HL-60/S4 (cell line): Measurements from ENCODE around the gene GARIN5A.

Experiments used
- in situ Hi-C: fragments of 300-500 bp; cut with MboI; formaldehyde crosslinking; loops from 2 replicates; pipeline ENCODE4 v1.14.3; 2022; ENCODE audit warnings: low sequenced_read_pairs

GARIN5A gene

DNA sequence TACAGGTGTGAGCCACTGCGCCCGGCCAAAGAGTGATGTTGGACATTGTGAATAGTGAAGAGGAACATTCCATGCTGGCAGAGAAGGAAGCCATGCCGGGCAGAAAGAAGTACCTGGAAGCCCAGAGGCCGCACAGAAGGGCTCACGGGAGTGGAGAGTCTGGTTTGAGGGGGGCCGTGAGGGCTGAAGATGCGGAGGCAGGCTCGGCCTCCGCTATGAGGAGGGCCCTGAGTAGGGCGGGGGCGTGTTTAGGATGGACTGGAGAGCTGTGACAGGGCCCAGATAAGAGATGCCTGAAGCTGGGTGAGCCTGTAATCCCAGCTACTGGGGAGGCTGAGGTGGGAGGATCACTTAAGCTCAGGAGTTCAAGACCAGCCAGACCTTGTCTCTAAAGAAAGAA is 32.7 kb upstream of the GARIN5A start:
- in situ Hi-C loops = no loop called here

DNA sequence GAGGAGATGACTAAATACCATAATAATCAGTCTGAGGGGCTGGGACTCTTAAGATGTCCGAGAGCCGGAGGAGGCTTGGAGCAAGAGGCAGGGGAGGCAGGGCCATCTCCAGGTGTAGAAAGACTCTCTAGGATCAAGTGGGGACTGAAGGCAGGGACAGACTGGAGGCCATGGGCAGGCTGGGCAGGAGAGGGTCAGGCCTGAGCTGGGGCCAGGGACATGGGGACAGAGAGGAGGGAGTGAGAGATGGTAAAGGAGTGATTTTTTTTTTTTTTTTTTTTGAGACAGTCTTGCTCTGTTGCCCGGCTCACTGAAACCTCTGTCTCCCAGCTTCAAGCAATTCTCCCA is 32.2 kb upstream of the GARIN5A start:
- in situ Hi-C loops = no loop called here

DNA sequence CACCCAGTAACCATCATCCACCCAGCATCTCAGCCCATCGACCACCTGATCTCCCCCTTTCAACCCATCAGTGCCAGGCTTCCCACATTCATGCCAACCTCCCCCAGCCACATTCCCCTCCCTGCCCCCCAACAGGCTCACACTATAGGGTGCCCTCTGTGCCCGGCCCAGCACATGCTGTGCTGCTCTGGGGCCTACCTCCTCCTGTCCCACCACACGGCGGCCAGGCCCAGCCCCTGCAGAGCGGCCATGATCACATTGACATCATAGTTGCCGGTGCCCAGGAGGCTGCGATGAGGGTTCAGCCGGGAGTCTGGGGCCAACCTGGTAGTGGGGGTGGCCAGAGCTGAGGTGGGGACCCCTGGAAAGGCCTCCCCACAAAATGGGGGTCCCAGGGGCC is 30.7 kb upstream of the GARIN5A start:
- in situ Hi-C loops = no loop called here

DNA sequence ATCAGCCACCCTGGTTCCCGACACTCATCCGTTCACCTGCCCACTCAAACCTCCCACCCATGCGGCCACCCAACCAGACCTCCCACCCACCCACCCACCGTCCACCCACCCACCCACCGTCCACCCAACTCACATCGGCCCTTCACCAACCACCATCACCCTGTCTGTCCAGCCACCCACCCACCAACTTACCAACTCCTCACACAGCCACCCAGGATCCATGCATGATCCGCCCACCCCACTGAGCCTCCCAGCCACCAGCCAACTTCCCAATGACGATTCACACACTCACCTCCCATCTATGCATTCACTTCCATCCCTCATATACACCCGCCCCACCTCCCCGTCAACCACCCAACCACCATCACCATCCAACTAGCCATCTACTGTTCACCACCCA is 30.1 kb upstream of the GARIN5A start:
- in situ Hi-C loops = no loop called here

DNA sequence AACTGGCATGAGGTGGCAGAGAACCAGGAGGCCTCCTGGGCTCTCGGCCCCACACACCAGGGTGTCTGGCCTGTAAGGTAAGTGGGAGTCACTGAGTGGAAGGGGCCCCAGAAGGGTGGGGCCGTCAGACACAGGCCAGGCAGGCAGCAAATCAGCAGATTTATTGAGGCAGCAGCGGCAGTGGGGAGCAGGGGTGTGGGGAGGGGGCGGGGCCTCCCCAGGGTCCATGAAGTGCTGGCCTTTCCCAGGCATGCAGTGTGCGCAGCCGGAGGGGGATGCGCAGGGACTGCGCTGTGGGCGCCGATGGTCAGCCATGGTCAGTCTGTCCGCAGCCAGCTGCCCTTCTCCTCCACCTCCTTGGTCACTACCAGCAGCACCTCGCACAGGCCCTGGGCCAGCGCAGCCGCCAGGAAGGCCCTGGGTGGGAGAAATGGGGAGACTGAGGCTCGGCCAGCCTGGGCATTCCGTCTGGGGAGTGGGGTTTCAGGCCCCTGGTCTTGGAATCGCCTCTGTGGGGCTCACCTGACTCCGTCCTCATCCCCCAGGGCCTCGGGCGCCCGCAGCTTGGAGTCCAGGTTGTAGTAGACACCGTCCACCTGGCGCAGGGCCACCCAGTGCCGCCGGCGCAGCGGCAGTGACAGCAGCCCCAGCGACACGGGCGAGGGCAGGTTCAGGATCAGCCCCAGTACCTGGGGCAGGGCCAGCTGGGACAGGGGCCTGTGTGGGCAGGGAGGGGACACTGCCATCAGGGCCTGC is 29.4 kb upstream of the GARIN5A start:
- in situ Hi-C loops = no loop called here

DNA sequence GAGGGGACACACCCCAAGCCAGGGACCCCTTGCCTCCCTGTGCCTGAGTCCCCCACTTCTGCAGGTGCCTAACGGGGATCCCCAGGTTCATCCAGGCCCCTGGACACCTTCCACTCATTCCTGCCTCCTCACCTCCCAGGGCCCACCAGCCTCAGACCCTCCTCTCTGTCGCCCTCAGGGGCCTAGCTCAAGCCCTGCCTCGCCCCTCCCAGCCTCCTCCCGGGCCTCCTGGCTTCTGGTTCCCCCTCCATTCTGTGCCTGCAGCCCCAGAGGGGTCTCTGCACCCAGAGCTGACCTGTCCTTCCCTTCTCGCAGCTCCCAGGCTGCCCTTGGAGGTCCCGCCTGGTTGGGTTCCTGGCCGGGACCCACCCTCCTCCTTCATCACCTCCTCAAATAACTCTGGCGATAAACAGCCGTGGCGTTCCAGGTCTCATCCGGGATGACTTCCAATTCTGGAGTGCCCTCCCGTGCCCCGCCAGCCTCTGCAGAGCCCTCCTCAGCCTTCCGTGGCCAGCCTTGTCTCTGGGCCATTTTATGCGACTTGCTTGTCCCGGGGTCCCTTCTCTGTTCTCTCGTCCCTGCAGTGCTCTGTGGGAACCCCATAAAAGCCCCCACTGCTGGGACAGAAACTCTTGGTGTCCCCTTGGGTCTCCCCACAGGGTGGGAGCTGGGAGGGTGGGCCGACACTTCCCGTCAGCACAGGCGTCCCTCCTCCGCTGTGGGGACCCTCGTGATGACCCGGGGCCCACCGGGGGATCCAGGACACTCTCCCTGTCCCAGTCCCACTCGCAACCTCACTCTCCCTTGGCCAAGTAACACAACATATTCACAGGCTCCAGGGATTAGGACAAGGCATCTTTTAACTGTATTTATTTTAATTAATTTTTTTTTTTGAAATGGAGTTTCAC is 25.2 kb upstream of the GARIN5A start:
- in situ Hi-C loops = no loop called here

DNA sequence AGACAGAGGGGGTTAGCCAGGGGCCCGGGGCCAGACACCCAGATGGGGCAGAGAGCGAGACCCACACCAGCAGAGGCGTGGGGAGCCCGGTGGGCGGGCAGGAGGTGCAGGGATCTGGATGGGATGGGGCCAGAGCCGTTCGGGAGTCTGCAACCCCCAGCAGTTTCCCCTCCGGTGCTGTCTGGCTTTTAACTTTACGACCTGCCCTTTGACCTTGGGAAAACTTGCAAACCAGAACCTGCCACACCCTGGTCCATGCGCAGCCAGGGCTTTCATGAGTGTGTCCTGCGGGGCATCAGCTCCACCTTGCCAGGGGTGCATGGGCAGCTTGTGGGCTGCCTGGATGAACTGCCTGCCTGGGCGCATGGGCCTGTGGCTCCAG is 24.5 kb upstream of the GARIN5A start:
- in situ Hi-C loops = no loop called here

DNA sequence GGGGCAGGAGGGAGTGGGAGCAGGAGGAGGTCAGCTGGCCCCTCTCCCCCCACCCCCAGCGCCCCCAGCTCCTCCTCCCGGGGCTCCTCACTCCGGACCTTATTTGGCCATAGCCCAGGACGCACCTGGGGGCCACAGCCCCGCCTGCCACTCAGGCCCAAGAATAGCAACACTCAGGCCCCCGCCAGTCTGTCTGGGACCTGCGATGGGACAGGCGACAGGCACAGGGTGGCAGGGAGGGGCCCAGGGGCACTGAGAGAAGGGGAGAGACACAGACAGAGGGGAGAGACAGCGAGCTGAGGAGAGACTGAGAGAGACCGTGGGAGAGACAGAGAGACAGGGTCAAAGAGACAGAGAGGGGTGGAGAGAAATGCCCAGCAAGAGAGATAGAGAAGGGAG is 24.1 kb upstream of the GARIN5A start:
- in situ Hi-C loops = no loop called here

DNA sequence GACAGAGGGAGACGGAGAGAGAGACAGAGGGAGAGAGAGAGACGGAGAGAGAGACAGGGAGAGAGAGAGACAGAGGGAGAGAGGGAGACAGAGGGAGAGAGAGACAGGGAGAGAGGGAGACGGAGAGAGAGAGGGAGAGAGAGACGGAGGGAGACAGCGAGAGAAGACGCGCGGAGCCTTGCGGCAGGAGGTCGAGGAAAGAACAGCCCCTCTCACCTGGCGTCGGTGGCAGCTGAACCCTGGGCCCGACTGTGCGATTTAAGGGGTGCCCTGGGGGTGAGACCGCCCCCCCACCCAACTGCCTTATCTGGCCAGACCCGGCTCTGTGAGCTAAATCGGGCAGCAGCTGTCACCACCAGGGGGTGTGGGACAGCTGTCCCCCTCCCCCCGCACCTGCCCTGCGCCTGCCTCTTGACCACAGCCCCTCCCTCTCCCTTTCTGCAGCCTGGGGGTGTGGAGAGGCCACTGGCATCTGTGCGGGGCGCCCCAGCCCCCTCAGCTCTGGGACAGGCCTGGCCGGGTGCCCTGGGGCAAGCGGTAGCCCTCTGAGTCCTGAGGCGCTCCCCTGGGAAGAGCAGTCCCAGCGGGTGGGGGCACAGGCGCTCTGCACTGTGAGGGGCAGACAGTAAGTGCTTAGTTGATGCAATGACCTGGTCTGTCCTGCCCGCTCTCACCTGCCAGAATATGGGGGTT is 23.6 kb upstream of the GARIN5A start:
- in situ Hi-C loops = no loop called here

DNA sequence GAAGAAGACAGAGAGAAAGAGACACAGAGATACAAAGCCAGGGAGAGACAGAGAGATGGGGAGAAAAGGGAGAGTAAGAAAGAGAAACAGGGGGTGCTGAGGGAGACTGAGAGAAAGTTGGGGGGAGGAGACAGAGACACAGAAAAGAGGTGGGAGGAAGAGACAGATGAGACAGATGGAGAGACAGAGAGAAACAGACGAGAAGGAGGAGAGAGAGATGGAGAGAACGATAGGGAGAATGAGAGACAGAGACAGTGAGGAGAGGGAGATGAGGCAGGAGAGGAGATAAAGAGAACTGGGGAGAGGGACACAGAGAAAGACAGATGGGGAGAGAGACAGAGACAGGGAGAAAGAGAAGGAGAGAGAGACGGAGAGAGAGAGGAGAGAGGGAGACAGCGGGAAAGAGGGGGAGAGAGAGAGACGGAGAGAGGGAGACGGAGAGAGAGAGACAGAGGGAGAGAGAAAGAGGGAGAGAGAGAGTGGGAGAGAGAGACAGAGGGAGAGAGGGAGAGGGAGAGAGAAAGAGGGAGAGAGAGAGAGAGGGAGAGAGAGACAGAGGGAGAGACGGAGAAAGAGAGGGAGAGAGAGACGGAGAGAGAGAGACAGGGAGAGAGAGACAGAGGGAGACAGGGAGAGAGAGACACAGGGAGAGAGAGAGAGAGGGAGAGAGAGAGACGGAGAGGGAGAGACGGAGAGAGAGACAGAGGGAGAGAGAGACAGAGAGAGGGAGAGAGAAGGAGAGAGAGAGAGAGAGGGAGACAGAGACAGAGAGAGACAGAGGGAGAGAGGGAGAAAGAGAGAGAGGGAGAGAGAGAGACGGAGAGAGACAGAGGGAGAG is 21.8 kb upstream of the GARIN5A start:
- in situ Hi-C loops = no loop called here

DNA sequence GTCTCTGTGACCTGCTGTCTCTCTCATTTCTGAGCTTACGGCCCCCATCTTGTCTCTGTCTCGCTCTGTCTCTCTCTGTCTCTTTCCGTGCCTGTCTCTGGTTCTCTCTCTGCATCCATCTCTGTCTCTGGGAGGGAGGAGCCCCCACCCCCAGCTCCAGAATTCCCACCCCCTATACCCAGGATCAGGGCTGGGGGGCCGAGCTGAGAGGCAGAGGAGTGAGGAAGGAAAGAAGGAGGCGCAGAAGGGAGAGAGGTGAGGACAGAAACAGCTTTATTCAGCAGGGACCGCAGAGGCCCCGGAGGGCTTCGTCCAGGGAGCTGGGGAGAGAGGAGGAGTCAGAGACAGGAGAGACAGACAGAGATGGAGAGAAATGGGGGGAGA is 20.4 kb upstream of the GARIN5A start:
- in situ Hi-C loops = no loop called here

DNA sequence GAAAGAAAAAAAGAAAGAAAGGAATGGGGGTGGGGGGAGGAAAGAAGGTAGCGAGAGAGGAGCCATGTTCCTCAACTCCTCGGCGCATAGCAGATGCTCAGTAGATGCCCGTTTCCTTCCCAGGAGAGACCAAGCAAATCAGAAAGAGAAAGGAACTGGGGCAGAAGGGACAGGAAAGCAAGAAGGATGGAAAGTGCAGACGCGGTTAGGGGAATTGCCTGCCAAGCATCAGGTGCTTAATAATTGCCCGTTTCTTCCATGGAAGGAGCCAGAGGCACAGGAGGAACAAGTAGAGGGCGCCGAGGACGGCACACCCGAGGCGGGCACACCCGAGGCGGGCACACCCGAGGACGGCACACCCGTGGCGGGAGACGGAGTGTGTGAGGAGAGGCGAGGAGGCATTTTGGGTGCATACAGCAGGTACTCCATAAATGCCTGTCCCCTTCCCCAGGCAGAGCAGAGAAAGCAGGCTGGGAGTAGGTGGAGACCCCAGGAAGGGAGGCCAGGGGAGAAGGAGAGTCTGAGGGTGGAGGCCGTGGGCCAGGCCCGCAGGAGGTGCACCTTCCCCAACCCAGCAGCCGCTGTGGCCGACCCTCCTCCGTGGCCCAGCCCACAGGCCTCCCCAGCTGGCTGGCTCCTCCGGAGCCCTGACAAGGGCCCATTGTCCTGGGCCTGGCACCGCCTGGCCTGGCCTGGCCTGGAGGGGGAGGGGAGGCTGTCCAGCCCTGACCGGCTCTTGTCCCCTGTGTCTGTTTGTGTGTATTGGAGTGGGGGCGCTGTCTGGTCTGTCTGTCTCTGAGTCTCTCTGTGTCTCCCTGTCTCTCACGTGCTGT is 19.8 kb upstream of the GARIN5A start:
- in situ Hi-C loops = no loop called here

DNA sequence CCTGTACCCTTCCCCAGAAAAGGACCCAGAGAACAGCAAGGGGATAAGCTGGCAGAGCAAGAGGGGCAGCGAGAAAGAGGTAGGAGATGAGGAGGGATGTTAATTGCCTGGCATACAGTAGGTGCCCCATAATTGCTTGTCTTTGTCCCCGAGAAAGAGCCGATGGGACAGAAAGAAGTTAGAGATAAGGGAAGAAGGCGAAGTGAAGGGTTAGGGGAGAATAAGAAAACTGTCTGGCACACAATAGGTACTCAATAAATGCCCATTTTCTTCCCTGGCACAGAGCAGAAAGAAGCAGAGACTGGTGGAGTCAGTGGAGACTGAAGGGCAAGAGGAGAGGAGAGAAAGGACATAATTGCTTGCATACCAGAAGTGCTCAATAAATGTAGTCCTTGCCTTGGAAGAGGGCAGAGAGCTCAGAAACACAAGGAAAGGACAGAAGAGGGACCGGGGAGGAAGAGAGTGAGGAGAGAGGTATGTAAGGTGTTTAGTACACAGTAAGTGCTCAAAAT is 18.4 kb upstream of the GARIN5A start:
- in situ Hi-C loops = no loop called here

DNA sequence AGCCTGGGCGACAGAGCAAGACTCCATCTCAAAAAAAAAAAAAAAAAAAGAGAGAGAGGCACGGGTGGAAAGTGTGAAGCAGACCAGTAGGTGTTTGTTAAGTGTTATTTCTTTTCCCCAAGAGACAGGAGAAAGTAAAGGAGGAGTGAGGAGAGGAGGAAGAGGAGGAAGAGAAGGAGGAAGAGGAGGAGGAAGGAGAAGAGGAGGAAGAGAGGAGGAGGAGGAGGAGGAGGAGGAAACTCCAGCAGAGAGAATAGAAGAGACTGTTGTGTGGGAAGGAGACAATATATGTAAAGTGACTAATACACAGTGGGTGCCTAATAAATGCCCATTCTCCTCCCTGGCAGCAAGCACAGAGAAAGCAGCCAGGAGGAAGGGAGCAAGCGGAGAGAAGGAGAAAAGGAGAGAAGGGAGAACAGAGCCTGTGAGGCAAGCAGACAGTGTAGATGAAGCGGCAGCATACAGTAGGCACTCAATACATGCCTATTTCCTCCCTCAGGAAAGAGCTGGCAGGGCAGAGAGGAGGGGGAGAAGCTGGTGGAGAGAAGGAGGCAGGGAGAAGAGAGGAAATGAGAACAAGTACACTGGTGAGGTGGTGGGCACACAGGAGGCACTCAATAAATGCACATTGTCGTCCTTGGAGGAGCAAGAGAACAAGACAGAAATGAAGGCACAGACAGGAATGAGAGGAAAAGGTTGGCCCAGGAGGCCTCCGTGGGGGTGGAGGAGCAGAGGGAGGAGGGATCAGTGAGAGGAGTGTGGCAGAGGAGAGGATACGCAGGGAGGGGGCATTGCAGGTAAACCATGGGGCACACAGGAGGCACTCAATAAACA is 17.8 kb upstream of the GARIN5A start:
- in situ Hi-C loops = no loop called here

DNA sequence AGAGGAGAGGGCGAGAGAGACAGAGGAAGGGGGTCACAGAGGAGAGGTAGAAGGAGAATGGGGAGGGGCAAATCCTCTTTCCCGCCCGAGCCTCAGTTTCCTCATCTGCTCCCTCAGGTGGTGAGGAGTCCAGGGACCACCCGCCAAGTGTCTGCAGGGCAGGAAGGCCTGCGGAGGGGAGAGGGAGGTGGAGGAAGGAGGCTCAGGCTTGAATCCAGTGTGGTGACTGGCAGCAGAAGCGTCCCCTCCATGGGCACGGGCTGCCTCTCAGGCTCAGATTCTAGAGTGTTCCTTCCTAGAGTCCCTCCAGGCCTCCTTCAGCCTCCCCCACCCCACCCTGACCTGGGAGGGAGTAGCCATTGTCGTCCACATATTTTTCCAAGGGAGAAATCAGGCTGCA is 16.5 kb upstream of the GARIN5A start:
- in situ Hi-C loops = no loop called here

DNA sequence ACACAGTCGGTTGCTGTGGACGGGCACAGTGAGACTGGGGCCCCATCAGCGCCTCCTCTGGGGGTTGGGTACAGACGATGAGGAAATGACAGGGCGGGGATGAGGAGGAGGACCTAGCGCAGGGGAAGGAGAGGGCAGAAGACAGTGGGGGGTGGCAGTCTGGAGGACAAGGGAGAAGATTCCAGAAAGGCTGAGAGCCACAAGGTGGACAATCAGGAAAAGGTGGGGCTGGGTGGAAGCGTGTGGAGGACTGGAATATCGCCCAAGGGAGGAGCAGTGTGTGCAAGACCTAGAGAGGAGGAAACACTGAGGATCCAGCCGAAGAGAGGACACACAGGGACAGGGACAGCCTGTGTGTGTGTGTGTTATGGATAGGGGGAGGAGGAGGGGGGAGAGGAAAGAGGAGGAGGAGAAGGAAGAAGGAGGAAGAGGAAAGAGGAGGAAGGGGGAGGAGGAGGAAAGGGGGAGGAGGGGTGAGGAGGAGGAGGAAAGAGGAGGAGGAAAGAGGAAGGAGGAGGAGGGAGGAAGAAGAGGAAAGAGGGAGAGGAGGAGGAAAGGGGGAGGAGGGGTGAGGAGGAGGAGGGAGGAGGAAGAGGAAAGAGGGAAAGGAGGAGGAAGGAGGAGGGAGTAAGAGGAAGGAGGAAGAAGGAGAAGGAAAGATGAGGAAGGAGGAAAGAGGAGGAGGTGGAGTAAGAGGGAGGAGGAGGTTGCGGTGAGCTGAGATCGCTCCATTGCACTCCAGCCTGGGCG is 15.8 kb upstream of the GARIN5A start:
- in situ Hi-C loops = no loop called here

DNA sequence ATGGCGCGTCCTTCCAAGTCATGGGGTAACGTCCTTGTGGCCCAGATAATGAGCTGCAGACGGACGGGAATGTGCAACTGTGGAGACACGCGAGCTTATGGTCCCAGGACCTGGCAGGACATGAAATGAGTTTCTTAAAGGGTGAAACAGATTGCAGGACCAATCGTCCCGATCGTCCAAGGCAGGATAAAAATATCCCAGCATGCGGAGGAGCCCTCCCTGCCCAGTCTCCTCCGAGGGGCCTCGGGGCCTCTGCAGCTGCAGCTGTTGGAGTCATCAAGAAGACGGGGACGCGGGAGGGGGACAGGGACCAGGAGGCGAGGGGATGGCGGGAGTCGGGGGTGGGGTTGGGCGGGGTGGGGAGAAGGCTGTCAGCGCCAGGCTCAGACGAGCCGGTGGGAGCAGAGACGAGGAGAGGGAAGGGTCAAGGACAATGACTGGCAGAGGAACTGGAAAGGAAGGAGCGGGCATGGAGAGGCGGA is 14.4 kb upstream of the GARIN5A start:
- in situ Hi-C loops = no loop called here

DNA sequence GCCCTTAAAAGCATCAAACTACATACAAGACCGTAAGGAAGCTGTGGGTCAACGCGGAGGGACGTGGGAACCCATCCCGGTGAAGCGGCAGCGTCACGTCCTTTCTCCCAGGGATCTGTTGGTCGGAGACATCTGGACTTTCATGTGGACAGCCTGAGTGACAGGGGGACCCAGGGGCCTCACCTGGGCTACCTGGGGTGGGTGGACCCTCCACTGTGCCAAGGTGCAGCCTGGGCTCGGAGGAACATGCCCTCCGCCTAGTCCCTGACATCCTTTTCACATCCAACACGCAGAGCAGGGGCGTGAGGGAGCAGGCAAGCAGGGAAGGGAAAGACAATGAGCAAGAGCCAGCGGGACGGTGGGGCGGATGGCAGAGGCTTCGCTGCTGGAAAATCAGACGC is 13.8 kb upstream of the GARIN5A start:
- in situ Hi-C loops = no loop called here
